ENCODE measurements around the gene EARS2. TPM values are rescaled to one million over a fixed set of nuclear protein-coding genes. Genes with fewer than 3 reads are reported as not detected.

The EARS2 gene
- polyA plus RNA-seq, 1 donor from 2014 or later, result 22.2 TPM

GRCh38 chr16:23494188-23494587, 63.0 kb downstream of the EARS2 start:
- Histone ChIP-seq H3K27ac (ENCODE audit: low read length) (no peak overlapping the region), H3K9me3 (ENCODE audit: low read length) (no peaks in the 10 kb centered on the region), H3K9ac (ENCODE audit: low read length) (no peak overlapping the region), H3K4me3 (ENCODE audit: low read length) (no peak overlapping the region), H2AFZ (ENCODE audit: low read depth, low read length) (no peak overlapping the region), H3K4me2 (ENCODE audit: low read length) (no peak overlapping the region), H3K27me3 (ENCODE audit: insufficient read depth, low read depth, low read length) (no peaks in the 10 kb centered on the region), H3K36me3 (ENCODE audit: insufficient read depth, low read length) (no peaks in the 10 kb centered on the region), H3F3A (ENCODE audit: insufficient read depth, low read length, poor library complexity, severe bottlenecking) (no peaks in the 10 kb centered on the region), H3K79me2 (replicated peaks; ENCODE audit: insufficient read depth, low read length) (peaks cover 7% of the 10 kb centered on the region), H3K9me2 (ENCODE audit: insufficient read depth, low read length) (no peaks in the 10 kb centered on the region), H4K20me1 (ENCODE audit: insufficient read depth) (no peaks in the 10 kb centered on the region)
- TF ChIP-seq REST (IDR thresholded peaks at IDR 0.05; ENCODE audit: borderline replicate concordance) (no peak), TAF1 (IDR thresholded peaks at IDR 0.05; ENCODE audit: low read depth) (no peak), CTCF (IDR thresholded peaks at IDR 0.05; ENCODE audit: poor library complexity, severe bottlenecking) (no peak), MXI1 (conservative IDR thresholded peaks at IDR 0.05; ENCODE audit: poor library complexity, severe bottlenecking) (no peak), RAD21 (conservative IDR thresholded peaks at IDR 0.05) (no peak), SMC3 (conservative IDR thresholded peaks at IDR 0.05; ENCODE audit: poor library complexity) (no peak), EP300 (conservative IDR thresholded peaks at IDR 0.05; ENCODE audit: poor library complexity, severe bottlenecking) (no peak), EZH2 (IDR thresholded peaks at IDR 0.05; ENCODE audit: borderline replicate concordance, insufficient read depth, low read length, poor library complexity, severe bottlenecking) (no peak), POLR2AphosphoS5 (IDR thresholded peaks at IDR 0.05) (no peak)

- H3F3A ChIP-seq (ENCODE audit: insufficient read depth, low read length, poor library complexity, severe bottlenecking), result no peaks in the 10 kb centered on the region
- H3K9ac ChIP-seq (ENCODE audit: low read length), result no peak overlapping the region
- H3K36me3 ChIP-seq (ENCODE audit: insufficient read depth, low read length), result no peaks in the 10 kb centered on the region
- TF ChIP-seq EP300 (conservative IDR thresholded peaks at IDR 0.05; ENCODE audit: poor library complexity, severe bottlenecking) (no peak), CTCF (IDR thresholded peaks at IDR 0.05; ENCODE audit: poor library complexity, severe bottlenecking) (no peak), POLR2AphosphoS5 (IDR thresholded peaks at IDR 0.05) (no peak), EZH2 (IDR thresholded peaks at IDR 0.05; ENCODE audit: borderline replicate concordance, insufficient read depth, low read length, poor library complexity, severe bottlenecking) (no peak), MXI1 (conservative IDR thresholded peaks at IDR 0.05; ENCODE audit: poor library complexity, severe bottlenecking) (no peak), RAD21 (conservative IDR thresholded peaks at IDR 0.05) (no peak), REST (IDR thresholded peaks at IDR 0.05; ENCODE audit: borderline replicate concordance) (no peak), TAF1 (IDR thresholded peaks at IDR 0.05; ENCODE audit: low read depth) (no peak), SMC3 (conservative IDR thresholded peaks at IDR 0.05; ENCODE audit: poor library complexity) (no peak)
- H2AFZ ChIP-seq (ENCODE audit: low read depth, low read length), result no peak overlapping the region
- H3K27ac ChIP-seq (ENCODE audit: low read length), result no peak overlapping the region
- no peaks in the 10 kb centered on the region for H3K79me2 ChIP-seq (replicated peaks; ENCODE audit: insufficient read depth, low read length)
- no peak overlapping the region for H3K4me3 ChIP-seq (ENCODE audit: low read length)
- H3K4me2 ChIP-seq (ENCODE audit: low read length), result no peak overlapping the region
- H3K9me2 ChIP-seq (ENCODE audit: insufficient read depth, low read length), result no peaks in the 10 kb centered on the region
- no peaks in the 10 kb centered on the region for H3K9me3 ChIP-seq (ENCODE audit: low read length)
- H3K27me3 ChIP-seq (ENCODE audit: insufficient read depth, low read depth, low read length), result no peaks in the 10 kb centered on the region
- no peaks in the 10 kb centered on the region for H4K20me1 ChIP-seq (ENCODE audit: insufficient read depth)
Measured at GRCh38 chr16:23491490-23492391, 65.4 kb downstream of the EARS2 start.
